HL-60 (cell line): ENCODE measurements around the gene CRYBG3.

Experiments used
- DNase-seq, 2 experiments: peaks; one replicate each; pipeline ENCODE4 v3.0.0-alpha.2; 2010 to 2020; ENCODE audit warnings: low read depth in 1 of 2, low spot score in 1 of 2
- H3K27ac ChIP-seq: fragments of 250-450 bp; sonication (Bioruptor Pico); replicated peaks from 2 replicates; pipeline ENCODE4 v1.5.1; 2020; ENCODE audit warnings: mild to moderate bottlenecking, moderate library complexity
- H3K27me3 ChIP-seq: fragments of 250-450 bp; sonication (Bioruptor Pico); 2 replicates; pipeline ENCODE4 v1.5.1; 2021; ENCODE audit warnings: mild to moderate bottlenecking, moderate library complexity; ENCODE audit not compliant: insufficient read depth, poor library complexity, severe bottlenecking
- H3K4me3 ChIP-seq: replicated peaks from 2 replicates; pipeline ENCODE4 v1.5.1; 2011; ENCODE audit warnings: mild to moderate bottlenecking, control low read depth, low read length; ENCODE audit not compliant: insufficient read depth
- CTCF ChIP-seq: IDR thresholded peaks from one replicate; pipeline ENCODE4 v1.5.1; 2011; ENCODE audit warnings: low read length, control low read depth, inconsistent platforms; ENCODE audit not compliant: insufficient read depth
- GABPA ChIP-seq: IDR thresholded peaks from 2 replicates; pipeline ENCODE4 v1.6.1; 2012; ENCODE audit warnings: low read depth
- POLR2AphosphoS5 ChIP-seq: IDR thresholded peaks from 2 replicates; pipeline ENCODE4 v1.6.1; 2012; ENCODE audit warnings: low read depth
- SPI1 ChIP-seq: IDR thresholded peaks from 2 replicates; pipeline ENCODE4 v1.6.1; 2012; ENCODE audit warnings: low read depth, mild to moderate bottlenecking, borderline replicate concordance
- TF ChIP-seq, protein P1 (sequence below): IDR thresholded peaks from 2 replicates; pipeline ENCODE4 v1.6.1; 2012; ENCODE audit warnings: low read depth; ENCODE audit not compliant: insufficient replicate concordance

CRYBG3 gene

GRCh38 chr3:97916576-97916975 is 94.8 kb downstream of the CRYBG3 start:
- Histone ChIP-seq H3K27ac (no peak overlapping the region), H3K4me3 (no peak overlapping the region), H3K27me3 (no peaks in the 10 kb centered on the region)
- TF ChIP-seq, protein P1, sequence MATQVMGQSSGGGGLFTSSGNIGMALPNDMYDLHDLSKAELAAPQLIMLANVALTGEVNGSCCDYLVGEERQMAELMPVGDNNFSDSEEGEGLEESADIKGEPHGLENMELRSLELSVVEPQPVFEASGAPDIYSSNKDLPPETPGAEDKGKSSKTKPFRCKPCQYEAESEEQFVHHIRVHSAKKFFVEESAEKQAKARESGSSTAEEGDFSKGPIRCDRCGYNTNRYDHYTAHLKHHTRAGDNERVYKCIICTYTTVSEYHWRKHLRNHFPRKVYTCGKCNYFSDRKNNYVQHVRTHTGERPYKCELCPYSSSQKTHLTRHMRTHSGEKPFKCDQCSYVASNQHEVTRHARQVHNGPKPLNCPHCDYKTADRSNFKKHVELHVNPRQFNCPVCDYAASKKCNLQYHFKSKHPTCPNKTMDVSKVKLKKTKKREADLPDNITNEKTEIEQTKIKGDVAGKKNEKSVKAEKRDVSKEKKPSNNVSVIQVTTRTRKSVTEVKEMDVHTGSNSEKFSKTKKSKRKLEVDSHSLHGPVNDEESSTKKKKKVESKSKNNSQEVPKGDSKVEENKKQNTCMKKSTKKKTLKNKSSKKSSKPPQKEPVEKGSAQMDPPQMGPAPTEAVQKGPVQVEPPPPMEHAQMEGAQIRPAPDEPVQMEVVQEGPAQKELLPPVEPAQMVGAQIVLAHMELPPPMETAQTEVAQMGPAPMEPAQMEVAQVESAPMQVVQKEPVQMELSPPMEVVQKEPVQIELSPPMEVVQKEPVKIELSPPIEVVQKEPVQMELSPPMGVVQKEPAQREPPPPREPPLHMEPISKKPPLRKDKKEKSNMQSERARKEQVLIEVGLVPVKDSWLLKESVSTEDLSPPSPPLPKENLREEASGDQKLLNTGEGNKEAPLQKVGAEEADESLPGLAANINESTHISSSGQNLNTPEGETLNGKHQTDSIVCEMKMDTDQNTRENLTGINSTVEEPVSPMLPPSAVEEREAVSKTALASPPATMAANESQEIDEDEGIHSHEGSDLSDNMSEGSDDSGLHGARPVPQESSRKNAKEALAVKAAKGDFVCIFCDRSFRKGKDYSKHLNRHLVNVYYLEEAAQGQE = no peak
- TF ChIP-seq SPI1 (no peak), CTCF (no peak), POLR2AphosphoS5 (no peak), GABPA (no peak)
- no peak for DNase-seq

DNA sequence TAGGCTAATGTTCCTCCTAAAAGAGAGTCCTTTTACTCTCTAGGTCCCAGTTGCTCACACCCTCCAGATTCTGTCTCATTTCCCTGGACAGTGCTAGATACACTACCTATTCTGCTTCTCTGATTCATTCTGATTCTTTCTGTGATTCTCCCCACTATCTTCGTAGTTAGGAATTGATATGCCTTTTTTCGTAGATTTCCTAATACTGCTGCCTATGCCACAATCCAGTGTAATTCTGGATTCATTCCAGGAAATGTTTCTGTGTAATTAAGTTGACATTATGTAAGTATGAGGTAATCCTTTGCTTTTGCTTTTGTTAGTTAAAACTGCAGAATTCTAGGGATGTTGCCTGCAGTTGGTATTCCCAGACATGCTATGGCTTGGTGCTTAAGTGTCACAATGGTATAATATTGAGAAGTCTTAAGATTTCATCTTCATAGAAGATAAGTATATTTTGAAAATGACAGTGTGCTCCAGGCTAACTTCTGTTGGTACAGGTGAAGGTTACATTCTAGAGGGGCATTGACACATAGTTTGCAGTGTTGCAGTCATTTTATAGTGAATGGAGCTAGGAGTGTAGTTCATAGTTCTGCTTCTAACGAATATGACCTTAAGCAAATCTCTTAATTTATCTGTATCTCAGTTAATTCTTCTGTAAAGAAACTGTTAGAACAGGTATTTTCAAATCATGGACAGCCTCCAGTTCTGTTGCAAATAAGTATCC is 96.2 kb downstream of the CRYBG3 start:
- no peak for TF ChIP-seq GABPA
- TF ChIP-seq SPI1 = no peak
- TF ChIP-seq, protein P1 = no peak
- TF ChIP-seq POLR2AphosphoS5 = no peak
- TF ChIP-seq CTCF = no peak
- no peaks in the 10 kb centered on the region for H3K27me3 ChIP-seq
- no peak overlapping the region for H3K4me3 ChIP-seq
- no peak overlapping the region for H3K27ac ChIP-seq
- DNase-seq = no peak

DNA sequence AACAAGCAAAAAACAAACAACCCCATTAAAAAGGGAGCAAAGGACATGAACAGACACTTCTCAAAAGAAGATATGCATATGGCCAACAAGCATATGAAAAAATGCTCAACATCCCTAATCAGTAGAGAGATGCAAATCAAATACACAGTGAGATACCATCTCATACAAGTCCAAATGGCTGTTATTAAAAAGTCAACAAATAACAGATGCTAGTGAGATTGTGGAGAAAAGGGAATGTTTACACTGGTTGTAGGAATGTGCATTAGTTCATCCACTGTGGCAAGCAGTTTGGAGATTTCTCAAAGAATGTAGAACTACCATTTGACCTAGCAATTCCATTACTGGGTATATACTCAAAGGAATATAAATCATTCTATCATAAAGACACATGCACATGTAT is 105.9 kb downstream of the CRYBG3 start:
- Histone ChIP-seq H3K4me3 (no peak overlapping the region), H3K27me3 (no peaks in the 10 kb centered on the region), H3K27ac (no peak overlapping the region)
- no peak for TF ChIP-seq SPI1
- no peak for TF ChIP-seq CTCF
- TF ChIP-seq POLR2AphosphoS5 = no peak
- TF ChIP-seq, protein P1 = no peak
- TF ChIP-seq GABPA = no peak
- DNase-seq = no peak
